HG03060 (cell line): Measurements from ENCODE around the gene STK24.
A peak's percentile ranks its signal among the peaks of the same experiment; 100 is the strongest.

Source experiments
- ATAC-seq: cut with Tn5 transposase; IDR thresholded peaks from one replicate; pipeline ENCODE4 v1.9.1; 2021; ENCODE audit warnings: low read depth, moderate number of reproducible peaks; ENCODE audit not compliant: unreplicated experiment

Gene STK24

GRCh38 chr13:98515818-98516465, 61.0 kb downstream of the STK24 start:
- ATAC-seq: no peak

- ATAC-seq: no peak
These were observed 62.6 kb downstream of the STK24 start for GRCh38 chr13:98514288-98514687.

- ATAC-seq: no peak
These were observed 63.1 kb downstream of the STK24 start for GRCh38 chr13:98513837-98514236.

GRCh38 chr13:98512774-98513665, 63.9 kb downstream of the STK24 start:
- no peak for ATAC-seq

- no peak for ATAC-seq
These were observed 65.5 kb downstream of the STK24 start for GRCh38 chr13:98511435-98511834.

GRCh38 chr13:98510156-98510509, 66.8 kb downstream of the STK24 start:
- ATAC-seq: no peak

- ATAC-seq: peak; percentile 48
These were observed 67.4 kb downstream of the STK24 start for GRCh38 chr13:98509271-98510155.

- ATAC-seq: no peak
These were observed 68.2 kb downstream of the STK24 start for GRCh38 chr13:98508685-98509084.

GRCh38 chr13:98508280-98508679, 68.6 kb downstream of the STK24 start:
- no peak for ATAC-seq

- ATAC-seq: no peak
These were observed 69.6 kb downstream of the STK24 start for GRCh38 chr13:98507282-98507797.

GRCh38 chr13:98506728-98507230, 70.1 kb downstream of the STK24 start:
- no peak for ATAC-seq

GRCh38 chr13:98506322-98506721, 70.6 kb downstream of the STK24 start:
- ATAC-seq: no peak

- no peak for ATAC-seq
These were observed 71.7 kb downstream of the STK24 start for GRCh38 chr13:98505217-98505616.

- ATAC-seq: no peak
These were observed 72.4 kb downstream of the STK24 start for GRCh38 chr13:98504371-98504963.

GRCh38 chr13:98504029-98504351, 72.9 kb downstream of the STK24 start:
- no peak for ATAC-seq

GRCh38 chr13:98503175-98504028, 73.5 kb downstream of the STK24 start:
- ATAC-seq: no peak

GRCh38 chr13:98500963-98501421, 75.9 kb downstream of the STK24 start:
- peak; percentile 62 for ATAC-seq

GRCh38 chr13:98496966-98497365, 79.9 kb downstream of the STK24 start:
- ATAC-seq: no peak

- ATAC-seq: no peak
These were observed 80.5 kb downstream of the STK24 start for GRCh38 chr13:98496479-98496791.
